Fibroblast of peridontal ligament (primary cell): ENCODE results near the gene STXBP5.

Source experiments
- DNase-seq: peaks from one replicate; pipeline ENCODE4 v3.0.0-alpha.2; 2010; ENCODE audit errors: extremely low read depth

Gene STXBP5

DNA sequence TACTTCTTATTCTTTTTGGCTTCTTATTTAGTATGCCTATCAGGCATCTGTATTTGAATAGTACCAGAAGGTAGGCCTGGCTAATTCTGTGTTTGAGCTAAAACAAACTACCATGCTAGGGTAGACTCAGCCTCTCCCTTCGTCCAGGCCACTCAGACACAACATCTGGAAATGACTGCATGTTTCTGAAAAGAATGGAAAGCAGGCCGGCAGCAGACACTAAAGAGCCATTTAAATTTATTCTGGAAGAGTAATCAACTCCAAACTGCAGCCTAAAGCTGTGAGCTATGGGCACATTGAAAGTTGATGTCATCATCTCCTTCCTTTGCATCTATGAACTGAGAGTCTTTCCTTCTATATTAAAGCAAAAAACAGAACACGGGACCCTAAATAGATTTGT is 233.4 kb downstream of the STXBP5 start:
- no peak for DNase-seq

DNA sequence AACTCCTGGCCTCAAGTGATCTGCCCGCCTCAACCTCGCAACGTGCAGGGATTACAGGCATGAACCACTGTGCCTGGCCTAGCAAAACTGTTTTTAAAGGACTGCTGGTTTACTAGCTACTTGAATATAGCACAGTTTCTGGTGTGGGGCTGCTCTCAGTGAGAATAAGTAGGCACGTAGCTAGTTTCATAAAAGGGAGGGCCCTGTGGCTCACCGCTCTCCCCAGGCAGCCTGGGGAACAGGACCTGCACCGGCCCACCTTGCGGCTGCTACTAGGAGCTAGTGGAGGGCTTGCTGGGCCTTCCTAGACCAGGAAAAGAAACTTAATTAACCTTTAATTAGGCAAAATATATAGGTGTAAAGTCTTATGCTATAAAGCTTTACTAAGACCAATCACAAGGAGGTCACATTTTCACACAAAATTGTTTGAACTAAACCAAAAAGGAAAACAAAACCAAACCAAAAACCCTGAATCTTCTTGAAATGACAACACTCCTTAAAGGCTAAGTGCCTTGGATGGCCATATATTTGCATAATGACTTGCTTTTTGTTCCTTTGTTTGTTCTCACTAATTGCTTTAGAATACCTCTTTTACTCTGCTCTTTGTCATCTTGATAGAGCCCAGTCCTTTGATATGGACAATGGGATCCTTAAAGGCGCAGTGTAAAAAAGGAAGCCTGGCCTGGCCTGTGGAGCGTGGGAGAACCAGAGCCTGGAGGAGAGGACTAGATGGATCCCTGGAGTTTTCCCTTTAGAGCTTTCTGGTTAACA is 234.7 kb downstream of the STXBP5 start:
- DNase-seq = no peak
